ENCODE data around the gene CEACAM6. TPM values are rescaled to one million over a fixed set of nuclear protein-coding genes. Genes with fewer than 3 reads are reported as not detected.

The CEACAM6 gene
- total and polyA plus RNA-seq, 2 of the 13 experiments (the other 11 are each of a cell fraction or from before 2014, with no cell fraction given), result not detected

DNA sequence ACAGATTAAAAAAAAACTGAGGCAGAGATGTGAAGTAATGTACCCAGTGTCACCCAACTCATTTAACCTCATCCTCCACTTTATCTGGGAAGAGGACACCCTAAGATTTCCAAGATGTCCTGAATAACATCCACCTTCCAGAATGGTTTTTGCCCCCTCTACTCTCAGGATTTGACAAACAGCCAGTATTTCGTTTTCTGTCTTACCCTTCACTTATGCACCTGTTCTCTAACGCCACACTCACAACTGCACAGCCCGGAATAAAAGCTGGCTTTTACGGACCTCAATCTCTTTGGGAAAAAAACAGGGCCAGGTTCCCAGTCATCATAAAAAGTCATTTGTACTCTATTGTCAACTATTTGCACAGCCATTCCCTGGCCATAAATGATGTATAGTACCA, 21.2 kb upstream of the CEACAM6 start:
- ATAC-seq (no peak), FAIRE-seq (no peak), DNase-seq (ENCODE audit: low spot score) (no peak)
- Histone ChIP-seq H3K9me3 (ENCODE audit: low read length) (no peaks in the 10 kb centered on the region), H3K79me2 (ENCODE audit: insufficient read depth, low read length) (no peaks in the 10 kb centered on the region), H3K4me3 (replicated peaks in 1 of 3; ENCODE audit: insufficient read depth in 1 of 3, low read depth in 2 of 3, low read length in 3 of 3) (no peak overlapping the region), H3K27ac (ENCODE audit: extremely low read length, insufficient read depth, low read length) (no peak overlapping the region), H4K20me1 (ENCODE audit: insufficient read depth, low read length) (no peaks in the 10 kb centered on the region), H3K9ac (ENCODE audit: insufficient read depth, low read depth, low read length) (no peak overlapping the region), H3K4me2 (ENCODE audit: low read depth, low read length) (no peak overlapping the region), H3K27me3 (ENCODE audit: control insufficient read depth in 1 of 2, insufficient read depth in 2 of 2, low read length in 2 of 2) (peaks cover 0 to 3% of the 10 kb centered on the region in 2 experiments; a peak in 1 of 5 replicates), H3K36me3 (replicated peaks in 1 of 2; ENCODE audit: control insufficient read depth in 1 of 2, insufficient read depth in 2 of 2, low read length in 2 of 2) (no peaks in the 10 kb centered on the region), H2AFZ (ENCODE audit: low read length) (no peak overlapping the region), H3K4me1 (ENCODE audit: insufficient read depth, low read length) (no peaks in the 10 kb centered on the region)
- no TSS peak for BruUV-seq (replicated peaks)
- no peak for TF ChIP-seq ZNF572 (CRISPR knock-in tag; IDR thresholded peaks at IDR 0.05)
- TF ChIP-seq ZNF350 (CRISPR knock-in tag; IDR thresholded peaks at IDR 0.05; ENCODE audit: borderline replicate concordance, low read depth), result no peak
- WGBS (ENCODE audit: low lambda C conversion rate), result 20% methylated on average over 4 of the region's 4 CpGs
- CTCF ChIA-PET (ENCODE audit: low intra/inter-chr PET ratio, low total read pairs), result no interaction called here
- intact Hi-C loops (cut with micrococcal nuclease; ENCODE audit: unreplicated experiment), result no loop called here
- in situ Hi-C loops (cut with HindIII; ENCODE audit: extremely low pct_ligation_motif_present, low pct_unique_long_range_greater_than_20kb), result no loop called here
- POLR2A ChIA-PET, result no interaction called here

DNA sequence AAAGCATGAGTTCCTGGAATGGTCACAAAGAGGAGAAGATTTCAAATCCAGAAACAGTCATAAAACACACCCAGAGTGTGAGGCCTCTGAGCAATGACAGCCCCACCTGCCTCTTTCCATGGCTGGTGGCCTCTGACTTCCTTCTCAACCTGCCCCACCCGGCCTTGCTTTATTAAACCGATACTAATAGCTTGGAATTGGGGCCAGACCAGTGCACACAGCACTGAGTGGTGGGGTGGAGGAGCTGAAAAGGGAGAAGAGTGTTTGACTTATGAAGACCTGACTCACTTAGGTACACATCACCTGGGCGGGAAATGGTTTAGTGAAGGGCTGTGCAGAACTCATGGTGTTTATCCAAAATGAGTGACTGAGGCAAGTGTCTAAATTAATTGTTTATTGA, 20.7 kb upstream of the CEACAM6 start:
- no TSS peak for BruUV-seq (replicated peaks)
- no peak for ATAC-seq
- POLR2A ChIA-PET, result no interaction called here
- TF ChIP-seq GPN1 (CRISPR knock-in tag; IDR thresholded peaks at IDR 0.05; ENCODE audit: borderline replicate concordance), result no peak
- TF ChIP-seq PHF5A (CRISPR knock-in tag; IDR thresholded peaks at IDR 0.05; ENCODE audit: low read depth, unreplicated experiment), result no peak
- TF ChIP-seq LRRFIP1 (CRISPR knock-in tag; conservative IDR thresholded peaks at IDR 0.05), result no peak
- no peak for TF ChIP-seq PHF8 (CRISPR knock-in tag; IDR thresholded peaks at IDR 0.05)
- TF ChIP-seq FOXK2 (IDR thresholded peaks at IDR 0.05), result no peak
- TF ChIP-seq MYNN (CRISPR knock-in tag; IDR thresholded peaks at IDR 0.05; ENCODE audit: low read depth), result no peak
- TF ChIP-seq KAT8 (CRISPR knock-in tag; IDR thresholded peaks at IDR 0.05), result no peak
- TF ChIP-seq, protein P1, sequence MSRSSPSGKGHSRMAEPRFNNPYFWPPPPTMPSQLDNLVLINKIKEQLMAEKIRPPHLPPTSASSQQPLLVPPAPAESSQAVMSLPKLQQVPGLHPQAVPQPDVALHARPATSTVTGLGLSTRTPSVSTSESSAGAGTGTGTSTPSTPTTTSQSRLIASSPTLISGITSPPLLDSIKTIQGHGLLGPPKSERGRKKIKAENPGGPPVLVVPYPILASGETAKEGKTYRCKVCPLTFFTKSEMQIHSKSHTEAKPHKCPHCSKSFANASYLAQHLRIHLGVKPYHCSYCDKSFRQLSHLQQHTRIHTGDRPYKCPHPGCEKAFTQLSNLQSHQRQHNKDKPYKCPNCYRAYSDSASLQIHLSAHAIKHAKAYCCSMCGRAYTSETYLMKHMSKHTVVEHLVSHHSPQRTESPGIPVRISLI (CRISPR knock-in tag; IDR thresholded peaks at IDR 0.05; ENCODE audit: borderline replicate concordance), result no peak
- no peak for TF ChIP-seq CCAR2 (optimal IDR thresholded peaks at IDR 0.05; ENCODE audit: low read depth, low read length)
- no peak for TF ChIP-seq ZNF333 (CRISPR knock-in tag; IDR thresholded peaks at IDR 0.05; ENCODE audit: borderline replicate concordance)
- TF ChIP-seq BRF2 (CRISPR knock-in tag; IDR thresholded peaks at IDR 0.05), result no peak
- TF ChIP-seq PRMT3 (CRISPR knock-in tag; IDR thresholded peaks at IDR 0.05; ENCODE audit: borderline replicate concordance, low read depth), result no peak
- TF ChIP-seq SSRP1 (CRISPR knock-in tag; IDR thresholded peaks at IDR 0.05), result no peak
- TF ChIP-seq ZNF562 (CRISPR knock-in tag; IDR thresholded peaks at IDR 0.05; ENCODE audit: borderline replicate concordance), result no peak

More for the DNA sequence above, 20.7 kb upstream of the CEACAM6 start:
- no peak overlapping the region for H2AFZ ChIP-seq (ENCODE audit: low read length)
- no peaks in the 10 kb centered on the region for H4K20me1 ChIP-seq (ENCODE audit: insufficient read depth, low read length)
- H3K27me3 ChIP-seq (ENCODE audit: control insufficient read depth in 1 of 2, insufficient read depth in 2 of 2, low read length in 2 of 2), result peaks cover 0 to 3% of the 10 kb centered on the region in 2 experiments; a peak in 1 of 5 replicates
- DNase-seq (ENCODE audit: low spot score) (no peak), FAIRE-seq (no peak)
- intact Hi-C loops (cut with micrococcal nuclease; ENCODE audit: unreplicated experiment) (no loop called here), in situ Hi-C loops (cut with HindIII; ENCODE audit: extremely low pct_ligation_motif_present, low pct_unique_long_range_greater_than_20kb) (no loop called here)
- no peaks in the 10 kb centered on the region for H3K79me2 ChIP-seq (ENCODE audit: insufficient read depth, low read length)
- H3K9me3 ChIP-seq (ENCODE audit: low read length), result no peaks in the 10 kb centered on the region
- no peak overlapping the region for H3K27ac ChIP-seq (ENCODE audit: extremely low read length, insufficient read depth, low read length)
- H3K4me1 ChIP-seq (ENCODE audit: insufficient read depth, low read length), result no peaks in the 10 kb centered on the region
- H3K36me3 ChIP-seq (replicated peaks in 1 of 2; ENCODE audit: control insufficient read depth in 1 of 2, insufficient read depth in 2 of 2, low read length in 2 of 2), result no peaks in the 10 kb centered on the region
- H3K4me2 ChIP-seq (ENCODE audit: low read depth, low read length), result no peak overlapping the region
- H3K9ac ChIP-seq (ENCODE audit: insufficient read depth, low read depth, low read length), result no peak overlapping the region
- CTCF ChIA-PET (ENCODE audit: low intra/inter-chr PET ratio, low total read pairs), result no interaction called here
- 2% methylated on average over 3 of the region's 3 CpGs for WGBS (ENCODE audit: low lambda C conversion rate)
- no peak overlapping the region for H3K4me3 ChIP-seq (replicated peaks in 1 of 3; ENCODE audit: insufficient read depth in 1 of 3, low read depth in 2 of 3, low read length in 3 of 3)
